Endothelial cell (in vitro differentiated cells): ENCODE results near the gene MAML3. TPM values are rescaled to one million over a fixed set of nuclear protein-coding genes. Genes with fewer than 3 reads are reported as not detected.
A peak's percentile ranks its signal among the peaks of the same experiment; 100 is the strongest.

Experiments used
- DNase-seq: peaks from one replicate; pipeline ENCODE4 v3.0.0; 2021; ENCODE audit warnings: low spot score
- H3K27ac Mint-ChIP-seq: one replicate; pipeline ENCODE4 v1.8.0; 2021; ENCODE audit warnings: mixed read lengths, inconsistent platforms; ENCODE audit not compliant: unreplicated experiment
- H3K27me3 Mint-ChIP-seq: one replicate; pipeline ENCODE4 v1.8.0; 2021; ENCODE audit warnings: mild to moderate bottlenecking, moderate library complexity, mixed read lengths, inconsistent platforms; ENCODE audit not compliant: unreplicated experiment
- H3K36me3 Mint-ChIP-seq: one replicate; pipeline ENCODE4 v1.8.0; 2021; ENCODE audit warnings: mild to moderate bottlenecking, low read depth, mixed read lengths, inconsistent platforms; ENCODE audit not compliant: unreplicated experiment
- H3K4me1 Mint-ChIP-seq: one replicate; pipeline ENCODE4 v1.8.0; 2021; ENCODE audit warnings: mild to moderate bottlenecking, mixed read lengths, inconsistent platforms; ENCODE audit not compliant: unreplicated experiment
- H3K4me3 Mint-ChIP-seq: one replicate; pipeline ENCODE4 v1.8.0; 2021; ENCODE audit warnings: mild to moderate bottlenecking, mixed read lengths, inconsistent platforms; ENCODE audit not compliant: unreplicated experiment
- H3K9me3 Mint-ChIP-seq: one replicate; pipeline ENCODE4 v1.8.0; 2021; ENCODE audit warnings: mixed read lengths, inconsistent platforms; ENCODE audit not compliant: unreplicated experiment
- CTCF ChIP-seq: fragments of 200-600 bp; sonication (generic); IDR thresholded peaks from one replicate; pipeline ENCODE4 v1.5.0; 2021; ENCODE audit warnings: antibody characterized with exemption; ENCODE audit not compliant: unreplicated experiment
- total RNA-seq: library from RNA; stranded (reverse); fragmentation: NEBNext Ultra II Directional; extraction: Animal tissue kit (Norgen Biotek cat#: 25700); gene quantifications from one replicate; pipeline ENCODE4 v1.2.1, GENCODE V29; 2021; ENCODE audit not compliant: unreplicated experiment

The MAML3 gene
- total RNA-seq, 1 donor from 2014 or later, result 31.0 TPM

GRCh38 chr4:139908636-139909437, 245.1 kb downstream of the MAML3 start:
- Mint-ChIP-seq H3K27me3 (peaks cover 2% of the 10 kb centered on the region), H3K27ac (no peak overlapping the region), H3K4me3 (no peak overlapping the region), H3K36me3 (peaks cover 7% of the 10 kb centered on the region), H3K4me1 (peaks cover 8% of the 10 kb centered on the region), H3K9me3 (no peaks in the 10 kb centered on the region)
- TF ChIP-seq CTCF, result no peak
- DNase-seq, result no peak

- Mint-ChIP-seq H3K4me3 (no peak overlapping the region), H3K27ac (no peak overlapping the region), H3K9me3 (no peaks in the 10 kb centered on the region), H3K36me3 (peaks cover 7% of the 10 kb centered on the region), H3K4me1 (peaks cover 18% of the 10 kb centered on the region), H3K27me3 (peaks cover 5% of the 10 kb centered on the region)
- no peak for DNase-seq
- TF ChIP-seq CTCF, result no peak
Observed at GRCh38 chr4:139907001-139907809, 246.8 kb downstream of the MAML3 start.

- H3K4me3 Mint-ChIP-seq, result peak overlapping the region; percentile 26
- H3K4me1 Mint-ChIP-seq, result peaks cover 22% of the 10 kb centered on the region
- H3K27ac Mint-ChIP-seq, result no peak overlapping the region
- peaks cover 3% of the 10 kb centered on the region for H3K27me3 Mint-ChIP-seq
- DNase-seq, result no peak
- no peaks in the 10 kb centered on the region for H3K9me3 Mint-ChIP-seq
- no peak for TF ChIP-seq CTCF
- peaks cover 7% of the 10 kb centered on the region for H3K36me3 Mint-ChIP-seq
Observed at GRCh38 chr4:139905489-139905888, 248.5 kb downstream of the MAML3 start.

GRCh38 chr4:139904406-139904805, 249.6 kb downstream of the MAML3 start:
- TF ChIP-seq CTCF, result no peak
- peaks cover 20% of the 10 kb centered on the region for H3K4me1 Mint-ChIP-seq
- H3K9me3 Mint-ChIP-seq, result no peaks in the 10 kb centered on the region
- H3K27me3 Mint-ChIP-seq, result peaks cover 3% of the 10 kb centered on the region
- DNase-seq, result no peak
- H3K36me3 Mint-ChIP-seq, result peaks cover 7% of the 10 kb centered on the region
- H3K4me3 Mint-ChIP-seq, result no peak overlapping the region
- H3K27ac Mint-ChIP-seq, result no peak overlapping the region

- peaks cover 4% of the 10 kb centered on the region for H3K27me3 Mint-ChIP-seq
- DNase-seq, result no peak
- peaks cover 7% of the 10 kb centered on the region for H3K36me3 Mint-ChIP-seq
- no peaks in the 10 kb centered on the region for H3K9me3 Mint-ChIP-seq
- no peak overlapping the region for H3K27ac Mint-ChIP-seq
- no peak for TF ChIP-seq CTCF
- H3K4me1 Mint-ChIP-seq, result peaks cover 20% of the 10 kb centered on the region
- peak overlapping the region; percentile 54 for H3K4me3 Mint-ChIP-seq
Observed at GRCh38 chr4:139903845-139904244, 250.1 kb downstream of the MAML3 start.
